HCT116 (cell line): ENCODE measurements around the gene TPI1. TPM values are rescaled to one million over a fixed set of nuclear protein-coding genes. Genes with fewer than 3 reads are reported as not detected.

Source experiments
- ATAC-seq: fragments of 200-7000 bp; cut with Tn5 transposase; 2 replicates; pipeline ENCODE4 v1.9.1; 2020; ENCODE audit warnings: mild to moderate bottlenecking, moderate library complexity
- Bru-seq: library from RNA; stranded (reverse); fragments of 400-500 nt; gene quantifications from one replicate; lab custom pipeline; 2021; lab: Mats Ljungman, UMichigan
- BruChase-seq, 2 experiments: library from RNA; stranded (reverse); fragments of 400-500 nt; gene quantifications; one replicate each; lab custom pipeline; 2021; lab: Mats Ljungman, UMichigan
- BruUV-seq: library from RNA; stranded (reverse); fragments of 400-500 nt; replicated peaks from 2 replicates; lab custom pipeline; 2021; lab: Mats Ljungman, UMichigan
- CTCF ChIA-PET: fragments of 300-600 bp; sonication (Branson Sonifier 250); formaldehyde crosslinking; loops from one replicate; lab custom pipeline; 2021; ENCODE audit warnings: antibody characterized with exemption; lab: Charles Lee
- POLR2A ChIA-PET: fragments of 300-600, 350-600 bp; sonication (Branson Sonifier 250); formaldehyde crosslinking; loops from one replicate; lab custom pipeline; 2021; ENCODE audit warnings: antibody characterized with exemption; lab: Charles Lee
- RAD21 ChIA-PET, 2 experiments: fragments of 300-600 bp; sonication (Branson Sonifier 250); formaldehyde crosslinking; loops; one replicate each; lab custom pipeline; 2023; ENCODE audit warnings: low total read pairs in 2 of 2; ENCODE audit not compliant: uncharacterized antibody in 2 of 2, unreplicated experiment in 2 of 2, low non-redundant PET in 1 of 2; lab: Charles Lee
- DNase-seq: peaks from one replicate; pipeline ENCODE4 v3.0.0-alpha.2; 2010; ENCODE audit warnings: low read depth, low spot score
- H2AFZ ChIP-seq: fragments of 200-600 bp; shearing (Covaris generic), sonication (generic); 2 replicates; pipeline ENCODE4 v1.6.1; 2017; ENCODE audit warnings: low read depth, mixed run types, mixed read lengths, antibody characterized with exemption, low read length; ENCODE audit not compliant: poor library complexity, severe bottlenecking
- H3K27ac ChIP-seq: 2 replicates; pipeline ENCODE4 v1.5.1; 2012; ENCODE audit warnings: low read depth, low read length
- H3K27me3 ChIP-seq: fragments of 200-600 bp; sonication (generic); 2 replicates; pipeline ENCODE4 v1.6.1; 2016; ENCODE audit warnings: mixed run types, low read length, mixed read lengths; ENCODE audit not compliant: insufficient read depth
- H3K36me3 ChIP-seq, 2 experiments: fragments of 200-500 bp in 1 of 2; fragments of 200-600 bp in 1 of 2; sonication (Bioruptor generic) in 1 of 2; sonication (generic) in 1 of 2; 2 replicates each; pipeline versions ENCODE4 v1.5.1 to v1.6.1; 2014 to 2016; ENCODE audit warnings: low read length in 2 of 2, inconsistent platforms in 1 of 2, mixed read lengths in 1 of 2, mixed run types in 1 of 2; ENCODE audit not compliant: insufficient read depth in 2 of 2, control insufficient read depth in 1 of 2
- H3K4me1 ChIP-seq, 2 experiments: fragments of 200-600 bp in 1 of 2; sonication (generic) in 1 of 2; 2 replicates each; pipeline versions ENCODE4 v1.5.1 to v1.6.1; 2012 to 2017; ENCODE audit warnings: low read length in 2 of 2, inconsistent platforms in 1 of 2, mild to moderate bottlenecking in 1 of 2, mixed read lengths in 1 of 2, mixed run types in 1 of 2, moderate library complexity in 1 of 2; ENCODE audit not compliant: insufficient read depth in 2 of 2, control insufficient read depth in 1 of 2
- H3K4me2 ChIP-seq: fragments of 200-600 bp; sonication (generic); 2 replicates; pipeline ENCODE4 v1.6.1; 2017; ENCODE audit warnings: mixed run types, low read length, mixed read lengths
- H3K4me3 ChIP-seq, 2 experiments: fragments of 200-600 bp in 1 of 2; sonication (generic) in 1 of 2; replicated peaks in 1 of 2; 2 replicates each; pipeline ENCODE4 v1.5.1; 2011 to 2016; ENCODE audit warnings: low read length in 2 of 2, control low read depth in 1 of 2, low read depth in 1 of 2, mild to moderate bottlenecking in 1 of 2, mixed read lengths in 1 of 2, mixed run types in 1 of 2
- H3K79me2 ChIP-seq: fragments of 200-600 bp; sonication (generic); 2 replicates; pipeline ENCODE4 v1.6.1; 2017; ENCODE audit warnings: mild to moderate bottlenecking, mixed run types, low read length, moderate library complexity, mixed read lengths; ENCODE audit not compliant: insufficient read depth
- H3K9ac ChIP-seq: fragments of 200-600 bp; sonication (generic); 2 replicates; pipeline ENCODE4 v1.6.1; 2016; ENCODE audit warnings: low read length, mixed read lengths
- H3K9me2 ChIP-seq: fragments of 200-600 bp; sonication (generic), shearing (Covaris generic); 2 replicates; pipeline ENCODE4 v1.6.1; 2017; ENCODE audit warnings: mixed run types, mild to moderate bottlenecking, moderate library complexity; ENCODE audit not compliant: insufficient read depth
- H3K9me3 ChIP-seq, 2 experiments: fragments of 200-500 bp in 1 of 2; fragments of 200-600 bp in 1 of 2; sonication (Bioruptor generic) in 1 of 2; sonication (generic) in 1 of 2; 2 replicates each; pipeline ENCODE4 v1.6.1; 2014 to 2017; ENCODE audit warnings: low read length in 2 of 2, mixed read lengths in 2 of 2, inconsistent platforms in 1 of 2, low read depth in 1 of 2, mild to moderate bottlenecking in 1 of 2, mixed run types in 1 of 2, moderate library complexity in 1 of 2; ENCODE audit not compliant: control insufficient read depth in 1 of 2, insufficient read depth in 1 of 2
- H4K20me1 ChIP-seq: fragments of 200-600 bp; sonication (generic), shearing (Covaris generic); 2 replicates; pipeline ENCODE4 v1.6.1; 2017; ENCODE audit warnings: mixed run types, mild to moderate bottlenecking, moderate library complexity; ENCODE audit not compliant: insufficient read depth
- CEBPB ChIP-seq: IDR thresholded peaks from 2 replicates; pipeline ENCODE4 v1.6.1; 2012; ENCODE audit warnings: low read depth
- ELF1 ChIP-seq: IDR thresholded peaks from 2 replicates; pipeline ENCODE4 v1.6.1; 2012; ENCODE audit warnings: low read depth, borderline replicate concordance
- EZH2phosphoT487 ChIP-seq: fragments of 200-600 bp; IDR thresholded peaks from 2 replicates; pipeline ENCODE4 v1.6.1; 2018; ENCODE audit warnings: antibody characterized with exemption, borderline replicate concordance
- JUND ChIP-seq: IDR thresholded peaks from 2 replicates; pipeline ENCODE4 v1.6.1; 2012
- POLR2A ChIP-seq: IDR thresholded peaks from 2 replicates; pipeline ENCODE4 v1.7.0; 2011; ENCODE audit warnings: borderline replicate concordance; ENCODE audit not compliant: insufficient read depth, insufficient read length; ENCODE audit errors: extremely low read depth
- POLR2AphosphoS5 ChIP-seq: IDR thresholded peaks from 2 replicates; pipeline ENCODE4 v1.6.1; 2011; ENCODE audit warnings: mild to moderate bottlenecking, low read depth, low read length, moderate library complexity
- SRF ChIP-seq: IDR thresholded peaks from 2 replicates; pipeline ENCODE4 v1.6.1; 2012; ENCODE audit warnings: low read depth
- YY1 ChIP-seq: IDR thresholded peaks from 2 replicates; pipeline ENCODE4 v1.6.1; 2011; ENCODE audit warnings: low read length, low read depth, moderate library complexity, mild to moderate bottlenecking; ENCODE audit not compliant: insufficient replicate concordance; ENCODE audit errors: extremely low read depth
- ZFX ChIP-seq: fragments of 450-650 bp; IDR thresholded peaks from 2 replicates; pipeline ENCODE4 v1.6.1; 2017
- ZNF274 ChIP-seq: fragments of 200-500 bp; sonication (Bioruptor generic); IDR thresholded peaks from 2 replicates; pipeline ENCODE4 v1.6.1; 2014; ENCODE audit warnings: mild to moderate bottlenecking, low read depth, low read length, inconsistent platforms
- intact Hi-C: fragments of 100-400 bp; cut with micrococcal nuclease; formaldehyde crosslinking; loops from 2 replicates; pipeline ENCODE4 v1.10.0; 2022
- long read RNA-seq: library from polyadenylated mRNA; unstranded; transcript quantifications from one replicate; pipeline ENCODE4 v2.0.0, GENCODE V29; 2021; ENCODE audit not compliant: unreplicated experiment
- polyA plus RNA-seq: library from polyadenylated mRNA; unstranded; fragments of >200 nt; gene quantifications from 2 replicates; pipeline ENCODE4 v1.2.1, GENCODE V29; 2012; ENCODE audit warnings: missing spikeins
- total RNA-seq: library from RNA; stranded (reverse); gene quantifications from one replicate; pipeline ENCODE4 v1.2.1, GENCODE V29; 2021; ENCODE audit not compliant: unreplicated experiment
- TF ChIP-seq, protein P1 (sequence below): IDR thresholded peaks from 2 replicates; pipeline ENCODE4 v1.6.1; 2012
- TF ChIP-seq, protein P2 (sequence below): IDR thresholded peaks from 2 replicates; pipeline ENCODE4 v1.6.1; 2011; ENCODE audit warnings: mild to moderate bottlenecking, low read length, moderate library complexity; ENCODE audit not compliant: insufficient replicate concordance; ENCODE audit errors: extremely low read depth
- TF ChIP-seq, protein P3 (sequence below): IDR thresholded peaks from 2 replicates; pipeline ENCODE4 v1.6.1; 2012

TPI1 gene
- total RNA-seq (1,068 TPM), Bru-seq, nascent RNA (percentile 96 among the genes with signal in this experiment), BruChase-seq, experiment 1, labeled RNA remaining after a 6-hour chase (percentile 99 among the genes with signal in this experiment), BruChase-seq, experiment 2, labeled RNA remaining after a 2-hour chase (percentile 98 among the genes with signal in this experiment)
- 1,589 and 1,878 TPM in 2 replicates for polyA plus RNA-seq
- long read RNA-seq, transcript TPI1-201 (7 exons, 1,763 nt), result major isoform, 2,172 of 2,295 reads
- long read RNA-seq, transcript TPI1-204 (2 exons, 427 nt), result minor isoform, 5 of 2,295 reads
- long read RNA-seq, partial matches to known transcripts, result 40 of 2,295 reads
- long read RNA-seq, other reads (novel, unspliced or antisense), result 77 of 2,295 reads

DNA sequence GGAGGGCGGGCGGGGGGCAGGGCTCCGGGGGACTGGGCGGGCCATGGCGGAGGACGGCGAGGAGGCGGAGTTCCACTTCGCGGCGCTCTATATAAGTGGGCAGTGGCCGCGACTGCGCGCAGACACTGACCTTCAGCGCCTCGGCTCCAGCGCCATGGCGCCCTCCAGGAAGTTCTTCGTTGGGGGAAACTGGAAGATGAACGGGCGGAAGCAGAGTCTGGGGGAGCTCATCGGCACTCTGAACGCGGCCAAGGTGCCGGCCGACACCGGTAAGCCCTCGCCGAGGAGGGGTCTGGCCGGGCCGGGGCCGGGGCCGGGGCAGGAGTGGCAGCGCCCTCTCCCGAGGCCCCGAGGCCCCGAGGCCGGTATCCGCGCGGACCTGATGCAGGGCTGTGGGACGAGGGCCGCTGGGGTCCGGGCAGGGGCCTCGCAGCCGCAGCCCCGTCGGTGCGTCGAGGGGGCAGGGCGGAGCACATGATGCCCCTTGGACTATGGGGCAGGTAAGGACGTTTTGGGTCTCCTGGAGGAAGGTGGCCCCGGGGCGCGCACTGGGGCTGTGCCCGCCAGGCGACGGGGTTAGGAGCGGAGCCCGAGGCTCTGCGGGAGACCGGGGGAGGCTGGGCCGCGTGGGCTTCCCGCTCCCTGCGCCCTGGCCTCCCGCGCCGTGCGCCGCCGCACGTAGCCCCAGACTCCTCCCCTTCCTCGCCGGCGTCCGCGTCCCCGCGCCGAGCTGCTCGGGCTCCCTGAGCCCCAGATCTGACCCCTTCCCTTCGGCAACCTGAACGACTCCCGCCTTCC is at the start of gene TPI1:
Gene TPI1, plus strand, starts transcription at position 119 of the 798 bp plus-strand sequence. Its CDS starts 36 bp downstream, at position 155.
- Histone ChIP-seq H3K79me2 (peaks cover 53% of the 10 kb centered on the region), H3K4me1 (peaks cover 33 to 61% of the 10 kb centered on the region in 2 experiments), H3K4me3 (peak within 1 kb of the TSS; percentile 97 to 99), H3K27ac (peak within 1 kb of the TSS; percentile 96), H3K4me2 (peak within 1 kb of the TSS; percentile 92), H2AFZ (no peak within 1 kb of the TSS), H3K27me3 (no peaks in the 10 kb centered on the region), H3K9ac (peak within 1 kb of the TSS; percentile 99), H4K20me1 (peaks cover 12% of the 10 kb centered on the region; the same call in 1 of the 2 replicates), H3K9me3 (no peaks in the 10 kb centered on the region), H3K36me3 (peaks cover 21 to 47% of the 10 kb centered on the region in 2 experiments; a peak in 3 of 4 replicates), H3K9me2 (no peaks in the 10 kb centered on the region)
- peak; percentile 73 for ATAC-seq
- CTCF ChIA-PET, result interaction anchor here (1.0 to 2.9 kb wide), 3 partner anchors 16 to 245 kb away, joined by 3 to 26 read pairs (median 7); partner anchors contain the start of genes CDCA3, MLF2 and USP5
- DNase-seq, result no peak
- no TSS peak for BruUV-seq
- POLR2A ChIA-PET, result interaction anchor here (0.6 to 10.9 kb wide), 19 partner anchors 9 to 1911 kb away, joined by 3 to 186 read pairs (median 7); partner anchors contain the start of genes C12orf57, CDCA3, COPS7A and MLF2
- TF ChIP-seq, protein P1, sequence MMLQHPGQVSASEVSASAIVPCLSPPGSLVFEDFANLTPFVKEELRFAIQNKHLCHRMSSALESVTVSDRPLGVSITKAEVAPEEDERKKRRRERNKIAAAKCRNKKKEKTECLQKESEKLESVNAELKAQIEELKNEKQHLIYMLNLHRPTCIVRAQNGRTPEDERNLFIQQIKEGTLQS, result no peak
- TF ChIP-seq CEBPB (no peak), EZH2phosphoT487 (no peak), ZNF274 (no peak), ZFX (peak; percentile 88; the same call in 1 of the 2 replicates), SRF (no peak), YY1 (peak; percentile 79), POLR2AphosphoS5 (peak; percentile 99), ELF1 (no peak), JUND (no peak), POLR2A (peak; percentile 99)
- TF ChIP-seq, protein P2, sequence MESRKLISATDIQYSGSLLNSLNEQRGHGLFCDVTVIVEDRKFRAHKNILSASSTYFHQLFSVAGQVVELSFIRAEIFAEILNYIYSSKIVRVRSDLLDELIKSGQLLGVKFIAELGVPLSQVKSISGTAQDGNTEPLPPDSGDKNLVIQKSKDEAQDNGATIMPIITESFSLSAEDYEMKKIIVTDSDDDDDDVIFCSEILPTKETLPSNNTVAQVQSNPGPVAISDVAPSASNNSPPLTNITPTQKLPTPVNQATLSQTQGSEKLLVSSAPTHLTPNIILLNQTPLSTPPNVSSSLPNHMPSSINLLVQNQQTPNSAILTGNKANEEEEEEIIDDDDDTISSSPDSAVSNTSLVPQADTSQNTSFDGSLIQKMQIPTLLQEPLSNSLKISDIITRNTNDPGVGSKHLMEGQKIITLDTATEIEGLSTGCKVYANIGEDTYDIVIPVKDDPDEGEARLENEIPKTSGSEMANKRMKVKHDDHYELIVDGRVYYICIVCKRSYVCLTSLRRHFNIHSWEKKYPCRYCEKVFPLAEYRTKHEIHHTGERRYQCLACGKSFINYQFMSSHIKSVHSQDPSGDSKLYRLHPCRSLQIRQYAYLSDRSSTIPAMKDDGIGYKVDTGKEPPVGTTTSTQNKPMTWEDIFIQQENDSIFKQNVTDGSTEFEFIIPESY, result no peak
- TF ChIP-seq, protein P3, sequence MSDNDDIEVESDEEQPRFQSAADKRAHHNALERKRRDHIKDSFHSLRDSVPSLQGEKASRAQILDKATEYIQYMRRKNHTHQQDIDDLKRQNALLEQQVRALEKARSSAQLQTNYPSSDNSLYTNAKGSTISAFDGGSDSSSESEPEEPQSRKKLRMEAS, result no peak
- RAD21 ChIA-PET, result interaction anchor here in 1 of 2 experiments (0.5 to 0.6 kb wide), 2 partner anchors 80 to 291 kb away, joined by 4 read pairs; no protein-coding TSS in a partner anchor
- intact Hi-C loops, result no loop called here
